Gastroesophageal sphincter (tissue), 3 donors: ENCODE data around the gene LRP1B.

ENCODE experiments used
- POLR2AphosphoS5 ChIP-seq: sonication (generic); formaldehyde crosslinking; IDR thresholded peaks from one replicate; pipeline ENCODE4 v1.6.1; 2017; ENCODE audit warnings: antibody characterized with exemption
- TF ChIP-seq, protein P1 (sequence below), 4 experiments: fragments of 200-600 bp in 2 of 4; fragments of 450-650 bp in 2 of 4; sonication (generic) in 1 of 4; IDR thresholded peaks; one replicate each; pipeline ENCODE4 v1.5.1; 2017 to 2019; ENCODE audit warnings: antibody characterized with exemption in 4 of 4, mild to moderate bottlenecking in 2 of 4, moderate library complexity in 2 of 4

DNA sequence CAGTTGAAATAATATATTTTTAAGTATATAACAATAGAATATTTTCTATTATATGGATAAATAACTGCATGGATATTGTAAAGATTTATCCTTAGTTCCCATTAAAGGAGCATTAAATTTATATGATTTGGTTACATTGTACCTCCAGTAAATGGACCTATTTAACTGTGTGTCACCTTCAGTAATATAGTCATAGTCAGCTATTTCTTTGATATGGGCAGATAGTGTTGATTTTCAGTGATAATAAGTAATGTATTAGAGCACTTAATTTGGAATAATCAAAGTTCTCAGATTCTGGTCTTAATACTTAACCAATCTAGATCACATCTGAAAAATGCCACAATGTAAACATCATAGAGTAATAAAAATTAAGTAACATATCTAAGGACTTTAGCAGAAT is 1823.3 kb downstream of the LRP1B start:
- TF ChIP-seq, protein P1, sequence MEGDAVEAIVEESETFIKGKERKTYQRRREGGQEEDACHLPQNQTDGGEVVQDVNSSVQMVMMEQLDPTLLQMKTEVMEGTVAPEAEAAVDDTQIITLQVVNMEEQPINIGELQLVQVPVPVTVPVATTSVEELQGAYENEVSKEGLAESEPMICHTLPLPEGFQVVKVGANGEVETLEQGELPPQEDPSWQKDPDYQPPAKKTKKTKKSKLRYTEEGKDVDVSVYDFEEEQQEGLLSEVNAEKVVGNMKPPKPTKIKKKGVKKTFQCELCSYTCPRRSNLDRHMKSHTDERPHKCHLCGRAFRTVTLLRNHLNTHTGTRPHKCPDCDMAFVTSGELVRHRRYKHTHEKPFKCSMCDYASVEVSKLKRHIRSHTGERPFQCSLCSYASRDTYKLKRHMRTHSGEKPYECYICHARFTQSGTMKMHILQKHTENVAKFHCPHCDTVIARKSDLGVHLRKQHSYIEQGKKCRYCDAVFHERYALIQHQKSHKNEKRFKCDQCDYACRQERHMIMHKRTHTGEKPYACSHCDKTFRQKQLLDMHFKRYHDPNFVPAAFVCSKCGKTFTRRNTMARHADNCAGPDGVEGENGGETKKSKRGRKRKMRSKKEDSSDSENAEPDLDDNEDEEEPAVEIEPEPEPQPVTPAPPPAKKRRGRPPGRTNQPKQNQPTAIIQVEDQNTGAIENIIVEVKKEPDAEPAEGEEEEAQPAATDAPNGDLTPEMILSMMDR (IDR thresholded peaks at IDR 0.05), result no peak
- no peak for TF ChIP-seq POLR2AphosphoS5
